ENCODE results near the gene LYZL4.

- no peak for TF ChIP-seq CTCF (IDR thresholded peaks at IDR 0.05)
- TF ChIP-seq POLR2AphosphoS5 (IDR thresholded peaks at IDR 0.05) = no peak
Observed at GRCh38 chr3:42398080-42398479, 12.3 kb downstream of the LYZL4 start.

All from gastroesophageal sphincter (tissue), 3 donors.